ENCODE measurements around the gene CSNK1A1L.

CSNK1A1L gene

DNA sequence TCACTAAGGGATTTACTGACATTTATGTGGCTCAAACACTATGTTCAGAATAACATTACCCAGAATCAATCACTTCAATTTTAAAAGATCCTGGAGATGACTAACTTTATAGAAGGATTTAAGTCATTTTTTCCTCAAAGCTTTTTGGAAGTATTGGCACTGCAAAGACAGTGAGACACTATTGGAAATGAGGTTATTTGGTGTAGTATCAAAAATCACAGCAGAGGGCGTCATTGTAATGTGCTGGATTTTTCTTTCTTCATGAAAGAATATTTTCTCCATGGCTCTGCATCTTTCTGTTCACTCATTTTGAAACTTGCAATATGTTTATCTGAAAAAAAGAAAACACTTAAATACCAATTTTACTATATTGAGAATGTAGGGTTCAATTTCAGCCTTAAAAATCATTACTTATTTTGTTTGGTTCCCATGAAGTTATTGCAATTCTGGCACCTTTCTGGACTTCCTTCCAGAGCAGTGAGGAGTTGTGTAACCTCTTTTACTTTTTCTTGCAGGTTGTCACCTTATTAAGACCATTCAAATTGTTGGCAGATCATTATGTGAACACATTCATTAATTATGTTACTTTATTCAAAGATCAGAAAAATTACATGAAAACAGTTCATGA is 3.7 kb upstream of the CSNK1A1L start:
- TF ChIP-seq ZFX (IDR thresholded peaks at IDR 0.05; ENCODE audit: borderline replicate concordance) = no peak
- TF ChIP-seq, protein P1, sequence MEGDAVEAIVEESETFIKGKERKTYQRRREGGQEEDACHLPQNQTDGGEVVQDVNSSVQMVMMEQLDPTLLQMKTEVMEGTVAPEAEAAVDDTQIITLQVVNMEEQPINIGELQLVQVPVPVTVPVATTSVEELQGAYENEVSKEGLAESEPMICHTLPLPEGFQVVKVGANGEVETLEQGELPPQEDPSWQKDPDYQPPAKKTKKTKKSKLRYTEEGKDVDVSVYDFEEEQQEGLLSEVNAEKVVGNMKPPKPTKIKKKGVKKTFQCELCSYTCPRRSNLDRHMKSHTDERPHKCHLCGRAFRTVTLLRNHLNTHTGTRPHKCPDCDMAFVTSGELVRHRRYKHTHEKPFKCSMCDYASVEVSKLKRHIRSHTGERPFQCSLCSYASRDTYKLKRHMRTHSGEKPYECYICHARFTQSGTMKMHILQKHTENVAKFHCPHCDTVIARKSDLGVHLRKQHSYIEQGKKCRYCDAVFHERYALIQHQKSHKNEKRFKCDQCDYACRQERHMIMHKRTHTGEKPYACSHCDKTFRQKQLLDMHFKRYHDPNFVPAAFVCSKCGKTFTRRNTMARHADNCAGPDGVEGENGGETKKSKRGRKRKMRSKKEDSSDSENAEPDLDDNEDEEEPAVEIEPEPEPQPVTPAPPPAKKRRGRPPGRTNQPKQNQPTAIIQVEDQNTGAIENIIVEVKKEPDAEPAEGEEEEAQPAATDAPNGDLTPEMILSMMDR (IDR thresholded peaks at IDR 0.05) = peak; percentile 85
- no peak overlapping the region for H3K27ac ChIP-seq

- H3K27ac ChIP-seq = no peak overlapping the region
- TF ChIP-seq, protein P1 (IDR thresholded peaks at IDR 0.05) = no peak
- no peak for TF ChIP-seq ZFX (IDR thresholded peaks at IDR 0.05; ENCODE audit: borderline replicate concordance)
These were observed 2.4 kb upstream of the CSNK1A1L start for GRCh38 chr13:37107868-37108267.

GRCh38 chr13:37107456-37107855 is 2.0 kb upstream of the CSNK1A1L start:
- H3K27ac ChIP-seq = no peak overlapping the region
- no peak for TF ChIP-seq ZFX (IDR thresholded peaks at IDR 0.05; ENCODE audit: borderline replicate concordance)
- TF ChIP-seq, protein P1 (IDR thresholded peaks at IDR 0.05) = no peak

DNA sequence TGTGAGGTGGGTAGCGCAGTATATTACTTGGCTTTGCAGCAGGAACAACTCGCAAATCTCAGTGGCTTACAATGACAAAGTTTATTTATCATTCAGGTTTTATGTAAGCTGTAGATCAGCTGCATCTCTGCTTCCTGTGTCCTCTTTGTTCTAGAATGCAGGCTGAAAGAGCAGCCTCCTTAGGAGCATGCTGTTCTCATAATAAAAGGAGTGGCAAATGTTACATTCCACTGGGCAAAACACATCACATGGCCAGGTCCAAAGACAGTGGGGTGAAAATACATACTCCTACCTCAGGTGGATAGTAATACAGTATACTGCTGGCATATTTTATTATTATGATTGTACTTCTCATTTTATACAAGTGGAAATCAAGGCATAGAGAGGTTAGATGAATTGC is 1.2 kb upstream of the CSNK1A1L start:
- no peak overlapping the region for H3K27ac ChIP-seq
- TF ChIP-seq, protein P1 (IDR thresholded peaks at IDR 0.05) = no peak
- TF ChIP-seq ZFX (IDR thresholded peaks at IDR 0.05; ENCODE audit: borderline replicate concordance) = no peak

GRCh38 chr13:37102896-37103295 is 2.6 kb downstream of the CSNK1A1L start:
- no peak overlapping the region for H3K27ac ChIP-seq
- no peak for TF ChIP-seq ZFX (IDR thresholded peaks at IDR 0.05; ENCODE audit: borderline replicate concordance)
- TF ChIP-seq, protein P1 (IDR thresholded peaks at IDR 0.05) = no peak

GRCh38 chr13:37101201-37101600 is 4.3 kb downstream of the CSNK1A1L start:
- no peak overlapping the region for H3K27ac ChIP-seq
- TF ChIP-seq, protein P1 (IDR thresholded peaks at IDR 0.05) = no peak
- no peak for TF ChIP-seq ZFX (IDR thresholded peaks at IDR 0.05; ENCODE audit: borderline replicate concordance)

DNA sequence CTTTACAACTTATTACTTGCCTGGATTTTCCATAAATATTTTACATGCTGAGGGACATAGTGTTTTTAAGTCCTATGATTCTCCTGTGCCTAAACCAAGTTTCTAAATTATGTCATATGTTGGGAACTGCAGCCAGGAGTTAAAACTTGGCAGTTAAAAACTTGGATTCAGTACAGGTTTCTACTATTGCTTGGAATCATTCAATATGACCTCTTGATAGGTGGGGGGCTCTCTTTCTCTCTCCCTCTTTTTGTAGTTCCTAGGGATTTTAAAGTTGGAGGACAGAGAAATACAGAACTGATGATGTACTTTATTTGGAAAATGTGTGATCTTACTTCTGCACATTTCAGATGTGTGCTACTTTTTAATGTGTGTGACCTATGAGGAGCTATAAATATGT is 4.7 kb downstream of the CSNK1A1L start:
- no peak for TF ChIP-seq ZFX (IDR thresholded peaks at IDR 0.05; ENCODE audit: borderline replicate concordance)
- TF ChIP-seq, protein P1 (IDR thresholded peaks at IDR 0.05) = no peak
- no peak overlapping the region for H3K27ac ChIP-seq
